ENCODE measurements around the gene SMIM23.

- TF ChIP-seq CTCF (conservative IDR thresholded peaks at IDR 0.05; ENCODE audit: low read length) (no peak), EZH2phosphoT487 (IDR thresholded peaks at IDR 0.05; ENCODE audit: borderline replicate concordance, low read depth, low read length) (no peak)
Measured at GRCh38 chr5:171743436-171744076, 42.1 kb upstream of the SMIM23 start.

Measured in OCI-LY7 (cell line).